Osteoblast (primary cell): Measurements from ENCODE around the gene WSCD2. TPM values are rescaled to one million over a fixed set of nuclear protein-coding genes. Genes with fewer than 3 reads are reported as not detected.

Experiments
- DNase-seq: peaks from one replicate; pipeline ENCODE4 v3.0.0; 2011; ENCODE audit warnings: low spot score, mixed read lengths; ENCODE audit not compliant: insufficient read length; ENCODE audit errors: missing footprints
- H2AFZ ChIP-seq: 2 replicates; pipeline ENCODE4 v1.6.0; 2011; ENCODE audit warnings: mild to moderate bottlenecking, low read length
- H3K27ac ChIP-seq: 2 replicates; pipeline ENCODE4 v1.5.1; 2011; ENCODE audit warnings: mild to moderate bottlenecking, low read depth, low read length, moderate library complexity
- H3K27me3 ChIP-seq: 2 replicates; pipeline ENCODE4 v1.6.0; 2012; ENCODE audit warnings: mild to moderate bottlenecking, control low read depth, inconsistent platforms, low read length, moderate library complexity; ENCODE audit not compliant: insufficient read depth
- H3K36me3 ChIP-seq: 2 replicates; pipeline ENCODE4 v1.5.1; 2011; ENCODE audit warnings: mild to moderate bottlenecking, low read length, control low read depth, moderate library complexity; ENCODE audit not compliant: insufficient read depth
- H3K4me1 ChIP-seq: 2 replicates; pipeline ENCODE4 v1.5.1; 2011; ENCODE audit warnings: mild to moderate bottlenecking, low read length, control low read depth, moderate library complexity; ENCODE audit not compliant: insufficient read depth
- H3K4me2 ChIP-seq: 2 replicates; pipeline ENCODE4 v1.6.0; 2011; ENCODE audit warnings: mild to moderate bottlenecking, low read length; ENCODE audit not compliant: insufficient read depth
- H3K4me3 ChIP-seq: fragments of 200-600 bp; sonication (generic); 3 replicates; pipeline ENCODE4 v1.5.1; 2012; ENCODE audit warnings: mild to moderate bottlenecking, low read length, inconsistent platforms; ENCODE audit not compliant: insufficient read depth
- H3K79me2 ChIP-seq: 2 replicates; pipeline ENCODE4 v1.6.0; 2012; ENCODE audit warnings: mild to moderate bottlenecking, low read length, control low read depth, inconsistent platforms; ENCODE audit not compliant: insufficient read depth
- H3K9me3 ChIP-seq: 2 replicates; pipeline ENCODE4 v1.5.1; 2011; ENCODE audit warnings: low read depth, low read length, control low read depth
- H4K20me1 ChIP-seq: 2 replicates; pipeline ENCODE4 v1.6.0; 2012; ENCODE audit warnings: mild to moderate bottlenecking, low read length, control low read depth; ENCODE audit not compliant: insufficient read depth
- total RNA-seq: library from RNA; depleted of rRNA; stranded (reverse); fragments of >200 nt; gene quantifications from 2 replicates; pipeline ENCODE4 v1.2.3, GENCODE V29; 2012
- TF ChIP-seq, protein P1 (sequence below): IDR thresholded peaks from 2 replicates; pipeline ENCODE4 v1.5.1; 2011; ENCODE audit warnings: mild to moderate bottlenecking, low read depth, low read length, moderate library complexity; ENCODE audit errors: extremely low read depth

WSCD2 gene
- total RNA-seq, 1 donor: 0.36 TPM

DNA sequence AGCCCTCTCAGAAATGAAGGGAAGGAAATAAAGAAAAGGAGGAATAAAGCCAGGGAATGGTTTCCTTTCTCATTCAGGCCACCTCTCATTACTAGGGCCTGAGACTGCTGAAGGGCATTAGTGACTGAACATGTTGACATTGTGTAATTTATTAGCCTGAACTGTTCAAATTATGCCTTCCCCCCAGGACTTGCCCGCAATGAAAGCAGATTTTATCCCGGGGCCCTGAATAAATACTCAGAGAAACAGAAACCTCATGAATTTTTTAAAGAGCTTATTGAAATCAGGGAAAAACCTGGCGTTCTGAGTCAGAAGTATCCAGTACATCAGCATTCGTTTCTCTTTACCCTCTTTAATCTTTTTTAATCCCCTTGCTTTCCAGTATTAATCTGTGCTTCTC, 35.9 kb upstream of the WSCD2 start:
- H3K4me2 ChIP-seq: no peak overlapping the region
- H4K20me1 ChIP-seq: no peaks in the 10 kb centered on the region
- no peaks in the 10 kb centered on the region for H3K79me2 ChIP-seq
- H3K4me3 ChIP-seq: no peak overlapping the region
- H3K36me3 ChIP-seq: no peaks in the 10 kb centered on the region
- H2AFZ ChIP-seq: no peak overlapping the region
- no peak overlapping the region for H3K27ac ChIP-seq
- H3K9me3 ChIP-seq: no peaks in the 10 kb centered on the region
- H3K4me1 ChIP-seq: no peaks in the 10 kb centered on the region
- TF ChIP-seq, protein P1, sequence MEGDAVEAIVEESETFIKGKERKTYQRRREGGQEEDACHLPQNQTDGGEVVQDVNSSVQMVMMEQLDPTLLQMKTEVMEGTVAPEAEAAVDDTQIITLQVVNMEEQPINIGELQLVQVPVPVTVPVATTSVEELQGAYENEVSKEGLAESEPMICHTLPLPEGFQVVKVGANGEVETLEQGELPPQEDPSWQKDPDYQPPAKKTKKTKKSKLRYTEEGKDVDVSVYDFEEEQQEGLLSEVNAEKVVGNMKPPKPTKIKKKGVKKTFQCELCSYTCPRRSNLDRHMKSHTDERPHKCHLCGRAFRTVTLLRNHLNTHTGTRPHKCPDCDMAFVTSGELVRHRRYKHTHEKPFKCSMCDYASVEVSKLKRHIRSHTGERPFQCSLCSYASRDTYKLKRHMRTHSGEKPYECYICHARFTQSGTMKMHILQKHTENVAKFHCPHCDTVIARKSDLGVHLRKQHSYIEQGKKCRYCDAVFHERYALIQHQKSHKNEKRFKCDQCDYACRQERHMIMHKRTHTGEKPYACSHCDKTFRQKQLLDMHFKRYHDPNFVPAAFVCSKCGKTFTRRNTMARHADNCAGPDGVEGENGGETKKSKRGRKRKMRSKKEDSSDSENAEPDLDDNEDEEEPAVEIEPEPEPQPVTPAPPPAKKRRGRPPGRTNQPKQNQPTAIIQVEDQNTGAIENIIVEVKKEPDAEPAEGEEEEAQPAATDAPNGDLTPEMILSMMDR: no peak
- no peaks in the 10 kb centered on the region for H3K27me3 ChIP-seq
- no peak for DNase-seq

DNA sequence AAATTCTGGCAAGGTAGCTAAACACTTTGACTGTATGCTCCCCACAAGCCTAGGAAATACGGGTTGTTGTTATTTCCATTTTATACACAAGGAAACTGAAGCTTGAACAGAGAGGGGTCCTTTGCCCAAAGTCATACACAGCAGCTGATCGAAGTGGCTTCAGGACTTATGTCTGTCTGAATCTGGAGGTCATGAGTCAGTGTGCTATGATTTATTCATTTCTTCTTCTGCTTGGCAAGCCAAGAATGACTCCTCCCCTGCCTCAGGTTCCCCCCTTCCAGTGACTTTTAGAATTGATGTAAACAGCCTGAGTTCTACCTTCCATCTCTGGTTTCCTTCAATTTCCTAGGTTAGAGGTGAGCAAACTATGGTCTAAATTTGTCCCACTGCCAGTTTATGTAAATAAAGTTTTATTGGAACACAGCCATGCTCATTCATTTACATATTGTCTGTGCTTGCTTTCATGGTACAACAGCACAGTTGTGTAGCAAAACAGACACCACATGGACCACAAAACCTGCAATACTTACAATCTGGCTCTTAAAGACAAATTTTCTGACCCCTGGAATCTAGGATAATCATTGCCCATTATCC, 34.9 kb upstream of the WSCD2 start:
- Histone ChIP-seq H3K79me2 (no peaks in the 10 kb centered on the region), H2AFZ (no peak overlapping the region), H3K4me2 (no peak overlapping the region), H3K4me1 (no peaks in the 10 kb centered on the region), H3K4me3 (no peak overlapping the region), H4K20me1 (no peaks in the 10 kb centered on the region), H3K27ac (no peak overlapping the region), H3K9me3 (no peaks in the 10 kb centered on the region), H3K36me3 (no peaks in the 10 kb centered on the region), H3K27me3 (no peaks in the 10 kb centered on the region)
- no peak for DNase-seq
- TF ChIP-seq, protein P1: no peak

DNA sequence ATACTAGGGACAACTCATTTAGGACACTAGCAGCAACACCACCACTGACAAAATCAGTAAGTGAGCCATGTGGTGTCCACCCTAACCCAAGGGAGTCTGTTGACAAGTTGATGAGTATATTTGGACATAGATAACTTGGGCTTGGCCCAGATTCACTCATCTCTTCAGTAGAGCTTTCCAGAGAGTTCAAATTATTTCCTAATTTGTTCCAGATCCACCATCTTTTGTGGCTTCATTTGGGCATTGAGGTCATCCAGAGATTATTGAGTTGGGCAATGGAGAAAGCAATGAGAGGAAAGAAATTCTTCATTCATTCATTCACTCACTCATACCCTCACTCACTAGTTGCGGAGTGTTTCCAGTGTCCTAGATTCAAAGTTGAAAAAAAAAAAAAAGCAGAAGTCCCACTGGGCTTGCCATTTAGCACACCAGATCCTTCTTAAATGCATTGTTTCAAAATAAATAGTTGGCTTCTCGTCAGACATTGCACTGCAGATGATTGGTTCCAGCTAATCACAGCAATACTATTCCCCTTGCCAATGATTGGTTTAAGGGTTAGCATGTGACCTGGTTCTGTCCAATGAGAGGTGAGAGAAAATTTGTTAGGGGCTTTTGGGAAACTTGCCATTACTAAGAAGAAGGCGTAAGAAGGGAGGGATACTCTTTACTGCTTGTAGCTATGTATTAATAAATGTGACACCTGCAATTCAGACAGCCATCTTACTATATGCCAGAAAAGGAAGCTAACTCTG, 31.8 kb upstream of the WSCD2 start:
- TF ChIP-seq, protein P1: no peak
- Histone ChIP-seq H3K27ac (no peak overlapping the region), H4K20me1 (no peaks in the 10 kb centered on the region), H3K79me2 (no peaks in the 10 kb centered on the region), H3K4me2 (no peak overlapping the region), H3K27me3 (no peaks in the 10 kb centered on the region), H2AFZ (no peak overlapping the region), H3K36me3 (no peaks in the 10 kb centered on the region), H3K4me1 (no peaks in the 10 kb centered on the region), H3K9me3 (no peaks in the 10 kb centered on the region), H3K4me3 (no peak overlapping the region)
- no peak for DNase-seq

DNA sequence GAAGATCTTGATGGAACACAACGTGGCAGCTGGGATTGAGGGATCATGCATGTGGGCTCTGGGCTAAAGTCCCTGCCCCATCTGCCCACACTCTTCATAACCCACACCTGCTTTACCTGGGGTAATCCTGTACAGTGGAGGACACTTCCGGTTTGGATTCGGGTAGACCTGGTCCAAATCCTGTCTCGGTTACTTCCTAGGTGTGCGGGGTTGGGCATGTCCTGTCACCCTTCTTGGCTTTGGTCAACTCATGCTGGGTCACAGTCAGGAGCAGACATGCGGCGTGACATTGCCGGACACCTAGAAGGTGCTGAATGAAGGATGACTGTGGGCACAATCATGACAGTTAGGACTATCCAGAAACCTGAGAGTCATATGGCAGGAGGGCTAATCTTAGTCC, 30.7 kb upstream of the WSCD2 start:
- TF ChIP-seq, protein P1: no peak
- Histone ChIP-seq H3K4me1 (no peaks in the 10 kb centered on the region), H3K4me2 (no peak overlapping the region)

More for the DNA sequence above, 30.7 kb upstream of the WSCD2 start:
- Histone ChIP-seq H3K27ac (no peak overlapping the region), H2AFZ (no peak overlapping the region), H3K27me3 (no peaks in the 10 kb centered on the region), H4K20me1 (no peaks in the 10 kb centered on the region), H3K36me3 (no peaks in the 10 kb centered on the region), H3K4me3 (no peak overlapping the region), H3K9me3 (no peaks in the 10 kb centered on the region), H3K79me2 (no peaks in the 10 kb centered on the region)
- DNase-seq: no peak
